Endothelial cell of umbilical vein (primary cell): ENCODE measurements around the gene NIN.

ENCODE experiments used
- FOS ChIP-seq: IDR thresholded peaks from 2 replicates; pipeline ENCODE4 v1.6.1; 2011; ENCODE audit warnings: mild to moderate bottlenecking, low read length, moderate library complexity, borderline replicate concordance; ENCODE audit not compliant: insufficient read depth
- MAX ChIP-seq: IDR thresholded peaks from 2 replicates; pipeline ENCODE4 v1.6.1; 2011; ENCODE audit not compliant: insufficient read depth, insufficient read length
- POLR2AphosphoS5 ChIP-seq: IDR thresholded peaks from 2 replicates; pipeline ENCODE4 v1.6.1; 2012; ENCODE audit warnings: low read depth, mild to moderate bottlenecking, control low read depth, low read length, moderate library complexity; ENCODE audit not compliant: insufficient read depth
- TF ChIP-seq, protein P1 (sequence below), 2 donors: IDR thresholded peaks; 1 replicate in 1 of 2; 2 replicates in 1 of 2; pipeline ENCODE4 v1.5.1; 2011; ENCODE audit warnings: low read length in 2 of 2, mild to moderate bottlenecking in 2 of 2, moderate library complexity in 2 of 2, control low read depth in 1 of 2, inconsistent platforms in 1 of 2, low read depth in 1 of 2; ENCODE audit not compliant: insufficient read depth in 1 of 2; ENCODE audit errors: extremely low read depth in 1 of 2

GRCh38 chr14:50837271-50837670 is 6.3 kb upstream of the NIN start:
- no peak for TF ChIP-seq FOS
- TF ChIP-seq MAX: no peak
- TF ChIP-seq, protein P1, sequence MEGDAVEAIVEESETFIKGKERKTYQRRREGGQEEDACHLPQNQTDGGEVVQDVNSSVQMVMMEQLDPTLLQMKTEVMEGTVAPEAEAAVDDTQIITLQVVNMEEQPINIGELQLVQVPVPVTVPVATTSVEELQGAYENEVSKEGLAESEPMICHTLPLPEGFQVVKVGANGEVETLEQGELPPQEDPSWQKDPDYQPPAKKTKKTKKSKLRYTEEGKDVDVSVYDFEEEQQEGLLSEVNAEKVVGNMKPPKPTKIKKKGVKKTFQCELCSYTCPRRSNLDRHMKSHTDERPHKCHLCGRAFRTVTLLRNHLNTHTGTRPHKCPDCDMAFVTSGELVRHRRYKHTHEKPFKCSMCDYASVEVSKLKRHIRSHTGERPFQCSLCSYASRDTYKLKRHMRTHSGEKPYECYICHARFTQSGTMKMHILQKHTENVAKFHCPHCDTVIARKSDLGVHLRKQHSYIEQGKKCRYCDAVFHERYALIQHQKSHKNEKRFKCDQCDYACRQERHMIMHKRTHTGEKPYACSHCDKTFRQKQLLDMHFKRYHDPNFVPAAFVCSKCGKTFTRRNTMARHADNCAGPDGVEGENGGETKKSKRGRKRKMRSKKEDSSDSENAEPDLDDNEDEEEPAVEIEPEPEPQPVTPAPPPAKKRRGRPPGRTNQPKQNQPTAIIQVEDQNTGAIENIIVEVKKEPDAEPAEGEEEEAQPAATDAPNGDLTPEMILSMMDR (IDR thresholded peaks at IDR 0.05; ENCODE audit: extremely low read depth in 1 of 2, insufficient read depth in 1 of 2, low read depth in 1 of 2, low read length in 2 of 2): no peak
- no peak for TF ChIP-seq POLR2AphosphoS5
